Pulmonary artery endothelial cell (primary cell): ENCODE measurements around the gene DENND1A. TPM values are rescaled to one million over a fixed set of nuclear protein-coding genes. Genes with fewer than 3 reads are reported as not detected.

Experiments
- DNase-seq: peaks from one replicate; pipeline ENCODE4 v3.0.0-alpha.2; 2011; ENCODE audit warnings: low read depth, low spot score
- total RNA-seq: library from RNA; depleted of rRNA; stranded (reverse); fragments of >200 nt; gene quantifications from 2 replicates; pipeline ENCODE4 v1.2.3, GENCODE V29; 2014

Gene DENND1A
- total RNA-seq, 1 donor from 2014 or later, result 11.7 TPM

GRCh38 chr9:123776708-123777537 lies 153.0 kb downstream of the DENND1A start:
- DNase-seq, result no peak

- no peak for DNase-seq
Observed at GRCh38 chr9:123775289-123776284, 154.3 kb downstream of the DENND1A start.

GRCh38 chr9:123773783-123774182 lies 156.1 kb downstream of the DENND1A start:
- DNase-seq, result no peak

DNA sequence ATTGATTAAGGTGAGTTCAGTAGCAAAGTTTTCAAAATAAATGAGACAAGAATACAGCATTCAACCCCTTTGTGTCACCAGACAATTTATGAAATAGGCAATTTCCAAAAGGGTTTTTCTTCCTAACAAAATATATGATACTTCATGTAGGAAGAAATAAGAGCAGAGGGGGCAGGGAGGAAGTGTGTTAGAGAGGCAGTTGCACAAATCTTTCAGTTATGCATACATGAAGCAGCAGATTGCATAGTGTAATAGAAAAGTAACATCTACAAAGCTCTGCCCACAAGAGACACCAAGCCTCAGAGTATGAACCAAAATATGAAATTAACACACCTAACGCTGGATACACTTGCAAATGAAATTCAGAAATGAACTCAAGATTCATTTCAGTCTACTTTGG lies 157.0 kb downstream of the DENND1A start:
- no peak for DNase-seq

DNA sequence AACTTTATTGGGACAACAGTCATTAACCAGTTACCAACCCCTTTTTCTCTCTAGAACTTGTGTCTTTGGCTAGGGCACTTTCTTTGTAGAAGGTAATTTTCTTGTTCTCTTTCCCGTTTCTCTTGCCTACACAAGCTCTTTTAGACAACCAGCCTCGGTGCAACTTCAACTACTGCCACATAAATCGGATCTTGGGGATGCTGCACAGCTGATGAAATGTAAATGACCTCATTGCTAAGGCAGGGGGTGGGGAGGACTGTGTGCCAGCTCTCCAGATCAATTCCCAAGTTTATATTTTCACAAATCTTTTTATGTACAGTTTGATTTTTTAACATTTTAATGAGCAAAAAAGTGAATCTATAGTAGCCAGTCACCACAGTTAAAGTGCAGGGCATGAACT lies 157.6 kb downstream of the DENND1A start:
- DNase-seq, result no peak

DNA sequence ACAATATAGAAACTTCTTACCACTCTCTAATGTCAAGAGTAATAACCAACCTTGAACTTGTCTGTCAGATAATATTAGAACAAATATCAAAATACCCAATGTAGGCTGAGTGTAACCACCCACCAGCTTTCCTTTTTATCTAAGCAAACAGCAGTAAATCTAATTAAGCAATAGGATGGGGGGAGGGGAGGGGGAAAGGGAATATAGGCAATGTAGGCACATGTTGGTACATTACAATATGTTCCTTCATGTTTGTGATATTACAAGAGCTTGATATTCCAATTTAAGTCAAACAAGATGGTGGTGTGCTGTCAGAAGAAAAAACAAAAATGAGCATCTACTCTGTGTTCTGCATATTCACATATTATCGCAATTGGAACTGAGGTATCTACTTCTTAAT lies 158.2 kb downstream of the DENND1A start:
- no peak for DNase-seq

DNA sequence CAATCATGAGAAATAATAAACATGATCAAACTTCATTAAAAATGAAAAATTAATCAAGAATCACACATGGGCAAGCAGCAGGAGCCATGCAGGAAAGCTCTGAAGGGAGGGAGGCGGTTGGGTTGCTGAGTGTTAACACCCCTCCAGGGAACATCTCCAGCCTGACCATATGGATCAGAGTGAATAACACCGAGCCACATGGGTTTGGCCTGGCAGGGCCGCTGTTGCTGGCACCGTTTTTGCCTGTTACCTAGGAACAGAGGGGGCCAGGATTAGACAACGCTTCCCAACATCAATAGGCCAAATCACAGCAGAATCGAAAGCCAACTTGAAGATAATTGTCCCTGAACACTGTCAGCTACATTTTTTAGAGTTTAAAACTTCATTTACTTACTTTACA lies 160.2 kb downstream of the DENND1A start:
- no peak for DNase-seq

- no peak for DNase-seq
Observed at GRCh38 chr9:123763910-123764588, 165.9 kb downstream of the DENND1A start.

DNA sequence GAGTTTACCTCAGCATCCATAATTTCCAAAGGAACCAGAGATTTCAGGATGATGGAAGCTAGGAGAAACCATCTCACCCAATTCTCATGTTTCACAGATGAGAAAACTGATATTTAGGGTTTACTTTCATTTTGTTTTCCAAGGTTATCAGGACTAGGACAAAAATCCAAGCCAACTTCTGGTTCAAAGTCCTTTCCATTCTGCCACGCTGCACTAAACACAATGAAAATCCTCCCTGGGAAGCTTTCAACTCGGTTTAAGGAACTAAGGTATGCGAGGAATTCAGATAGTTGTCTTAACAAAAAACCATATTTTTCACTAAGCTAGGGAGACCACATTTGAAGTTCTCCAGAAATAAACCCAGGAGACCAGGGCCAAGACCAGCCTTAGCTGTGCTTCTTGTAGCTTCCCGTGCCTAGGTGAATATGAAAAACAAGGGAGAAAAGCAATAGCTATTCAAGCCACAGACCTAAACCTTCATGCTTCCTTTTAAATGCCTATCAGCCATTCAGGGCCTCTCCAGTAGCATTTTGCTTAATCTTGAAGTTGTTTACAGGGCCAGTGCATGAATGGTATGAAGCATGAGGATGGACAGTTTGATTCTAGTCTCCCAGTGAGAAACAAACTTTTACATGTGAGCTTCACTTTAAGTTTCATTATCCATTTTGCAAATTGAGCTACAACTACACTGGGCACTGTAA lies 167.9 kb downstream of the DENND1A start:
- no peak for DNase-seq

GRCh38 chr9:123757960-123758359 lies 172.0 kb downstream of the DENND1A start:
- DNase-seq, result no peak

- DNase-seq, result no peak
Observed at GRCh38 chr9:123757547-123757946, 172.4 kb downstream of the DENND1A start.

DNA sequence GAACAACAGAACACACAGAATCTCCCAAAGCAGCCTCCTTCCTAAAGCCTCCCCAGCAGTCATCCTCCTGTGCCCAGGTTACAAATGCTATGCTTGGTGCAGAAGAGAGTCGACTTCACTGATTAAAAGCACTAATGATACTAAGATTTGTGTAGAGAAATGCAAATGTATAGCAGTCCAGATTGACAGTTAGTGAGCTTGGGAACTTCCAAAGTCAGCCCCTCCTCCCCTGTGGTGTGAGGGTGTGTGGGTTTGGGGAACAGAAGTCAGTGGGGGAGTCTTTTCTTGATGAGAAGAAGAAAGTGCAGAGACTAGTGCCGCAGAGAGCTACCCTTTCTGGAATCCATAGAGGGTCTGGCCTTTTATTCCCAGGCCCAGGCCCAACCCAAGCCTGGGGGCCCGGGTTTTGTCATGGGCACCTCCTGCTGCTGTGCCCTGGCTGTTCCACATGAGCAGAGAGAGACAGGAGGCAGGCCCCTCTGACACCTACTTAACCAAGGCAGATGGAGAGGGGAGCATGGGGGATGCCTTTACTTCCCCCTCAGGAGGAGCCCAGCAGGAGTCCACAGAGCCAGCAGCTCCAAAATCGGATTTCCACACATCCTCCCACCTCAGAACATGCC lies 173.3 kb downstream of the DENND1A start:
- DNase-seq, result no peak

DNA sequence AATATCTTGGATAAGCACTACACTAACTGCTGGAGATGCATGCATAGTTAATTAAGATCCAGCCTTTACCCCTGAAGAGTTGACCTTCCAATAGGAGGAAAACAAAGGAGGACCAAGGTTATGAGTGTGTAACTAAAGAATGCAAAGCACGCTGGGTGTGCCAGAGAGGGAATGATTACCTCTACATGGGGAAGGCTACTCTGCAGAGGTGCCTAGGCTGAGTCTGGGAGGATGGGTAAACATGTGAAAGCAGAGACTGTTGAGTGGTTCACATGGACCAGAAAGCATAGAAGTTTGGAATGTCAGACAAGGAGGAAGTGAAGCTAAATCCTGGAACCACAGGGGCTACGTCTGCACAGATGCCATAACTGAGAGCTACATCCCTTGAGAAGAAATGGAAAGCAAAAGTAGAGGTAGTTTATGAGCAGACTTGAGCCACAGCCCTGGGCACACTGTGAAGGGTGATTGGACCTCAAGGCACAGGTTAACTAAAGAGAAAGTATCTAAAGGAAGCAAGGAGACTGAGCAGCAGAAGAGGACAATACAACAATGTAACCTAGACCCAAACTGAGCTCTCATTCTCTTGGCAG lies 176.2 kb downstream of the DENND1A start:
- no peak for DNase-seq

- DNase-seq, result no peak
Observed at GRCh38 chr9:123753016-123753415, 176.9 kb downstream of the DENND1A start.

DNA sequence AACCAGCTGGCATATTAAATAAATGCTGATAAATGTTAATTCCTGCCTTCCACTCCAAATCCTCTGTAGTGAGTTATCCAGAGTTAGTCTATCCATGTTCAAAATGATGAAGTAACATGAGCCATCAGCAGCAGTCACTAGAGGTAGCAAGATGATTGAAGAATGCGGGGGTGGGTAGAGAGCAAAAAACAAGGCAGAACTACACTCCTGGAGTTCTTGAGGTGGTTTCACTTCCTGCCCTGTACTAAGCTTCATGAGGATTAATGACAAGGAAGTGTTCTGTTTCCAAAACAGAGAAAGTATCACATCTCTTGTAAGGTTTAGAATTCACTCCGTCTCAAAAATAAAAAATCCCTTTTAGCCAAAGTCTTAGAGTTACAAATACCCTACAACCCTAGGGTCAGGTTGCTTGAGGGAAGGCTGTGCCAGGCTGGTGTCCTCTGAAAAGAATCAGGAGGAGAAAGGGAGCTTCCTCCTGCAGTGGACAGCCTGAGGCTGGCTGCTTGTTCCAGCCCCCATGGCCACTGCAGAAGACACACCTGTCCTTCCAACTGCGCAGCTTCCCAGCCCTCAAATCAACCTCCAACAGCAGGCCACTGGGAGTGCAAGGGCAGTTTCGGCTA lies 180.2 kb downstream of the DENND1A start:
- no peak for DNase-seq

- DNase-seq, result no peak
Observed at GRCh38 chr9:123746765-123747164, 183.2 kb downstream of the DENND1A start.

- no peak for DNase-seq
Observed at GRCh38 chr9:123745933-123746332, 184.0 kb downstream of the DENND1A start.

- no peak for DNase-seq
Observed at GRCh38 chr9:123745451-123745850, 184.5 kb downstream of the DENND1A start.

DNA sequence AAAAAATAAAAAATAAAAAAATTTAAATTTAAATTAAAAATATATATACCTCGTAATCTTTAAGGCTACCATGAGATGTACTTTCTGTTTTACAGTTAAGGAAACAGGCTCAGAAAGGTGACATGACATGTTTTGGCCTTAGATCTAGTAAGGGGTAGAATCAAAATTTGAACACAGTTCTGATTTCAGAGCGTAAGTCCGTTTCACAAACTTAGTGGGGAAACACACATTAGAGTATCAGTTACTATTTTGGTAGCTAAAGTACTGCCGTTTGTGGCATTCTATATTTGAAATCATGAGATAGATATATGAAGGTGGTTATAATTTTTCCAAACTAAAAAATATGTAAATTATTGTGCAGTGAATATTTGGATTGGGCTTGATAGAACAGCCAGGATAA lies 186.2 kb downstream of the DENND1A start:
- no peak for DNase-seq
